Neural progenitor cell (in vitro differentiated cells): Measurements from ENCODE around the gene MFRP. TPM values are rescaled to one million over a fixed set of nuclear protein-coding genes. Genes with fewer than 3 reads are reported as not detected.
A peak's percentile ranks its signal among the peaks of the same experiment; 100 is the strongest.

Source experiments
- DNase-seq: peaks from one replicate; pipeline ENCODE4 v3.0.0-alpha.2; 2016; ENCODE audit warnings: low spot score
- H2AFZ ChIP-seq: fragments of 200-600 bp; sonication (generic); replicated peaks from 2 replicates; pipeline ENCODE4 v1.6.1; 2016; ENCODE audit warnings: antibody characterized with exemption
- H3F3A ChIP-seq: fragments of 200-600 bp; sonication (generic); 2 replicates; pipeline ENCODE4 v1.6.1; 2016; ENCODE audit warnings: antibody characterized with exemption, low read depth
- H3K27ac ChIP-seq: fragments of 200-600 bp; sonication (generic); 2 replicates; pipeline ENCODE4 v1.5.1; 2016; ENCODE audit warnings: mild to moderate bottlenecking
- H3K27me3 ChIP-seq: fragments of 200-600 bp; sonication (generic); 2 replicates; pipeline ENCODE4 v1.6.1; 2016; ENCODE audit warnings: mild to moderate bottlenecking, moderate library complexity
- H3K36me3 ChIP-seq: fragments of 200-600 bp; sonication (generic); 2 replicates; pipeline ENCODE4 v1.5.1; 2016
- H3K4me1 ChIP-seq: fragments of 200-600 bp; sonication (generic); 2 replicates; pipeline ENCODE4 v1.6.1; 2016; ENCODE audit warnings: mixed run types
- H3K4me2 ChIP-seq: fragments of 200-600 bp; sonication (generic); 2 replicates; pipeline ENCODE4 v1.6.1; 2016
- H3K4me3 ChIP-seq: fragments of 200-600 bp; sonication (generic); 2 replicates; pipeline ENCODE4 v1.5.1; 2016
- H3K79me2 ChIP-seq: fragments of 200-600 bp; sonication (generic); 2 replicates; pipeline ENCODE4 v1.6.1; 2016; ENCODE audit warnings: low read depth
- H3K9ac ChIP-seq: fragments of 200-600 bp; sonication (generic); 2 replicates; pipeline ENCODE4 v1.6.1; 2016
- H3K9me3 ChIP-seq: fragments of 200-600 bp; sonication (generic); 2 replicates; pipeline ENCODE4 v1.5.1; 2016; ENCODE audit warnings: low read depth
- H4K20me1 ChIP-seq: fragments of 200-600 bp; sonication (generic); 2 replicates; pipeline ENCODE4 v1.6.1; 2016; ENCODE audit warnings: low read depth
- H3K27ac Mint-ChIP-seq: 3 replicates; pipeline ENCODE4 v1.8.0; 2021; ENCODE audit warnings: mixed read lengths
- H3K27me3 Mint-ChIP-seq: 2 replicates; pipeline ENCODE4 v1.8.0; 2022; ENCODE audit warnings: low read depth, mild to moderate bottlenecking, inconsistent platforms, moderate library complexity, mixed read lengths; ENCODE audit not compliant: insufficient read depth
- H3K36me3 Mint-ChIP-seq: 3 replicates; pipeline ENCODE4 v1.8.0; 2021; ENCODE audit warnings: mixed read lengths
- H3K4me1 Mint-ChIP-seq: 3 replicates; pipeline ENCODE4 v1.8.0; 2021; ENCODE audit warnings: mixed read lengths
- H3K4me3 Mint-ChIP-seq: 3 replicates; pipeline ENCODE4 v1.8.0; 2021; ENCODE audit warnings: mild to moderate bottlenecking, moderate library complexity, mixed read lengths
- H3K9me3 Mint-ChIP-seq: 3 replicates; pipeline ENCODE4 v1.8.0; 2020; ENCODE audit warnings: mixed read lengths
- EZH2 ChIP-seq: fragments of 200-600 bp; sonication (generic); IDR thresholded peaks from 2 replicates; pipeline ENCODE4 v1.6.1; 2017; ENCODE audit warnings: antibody characterized with exemption, mild to moderate bottlenecking, moderate library complexity
- EZH2phosphoT487 ChIP-seq: fragments of 200-600 bp; sonication (generic); IDR thresholded peaks from 2 replicates; pipeline ENCODE4 v1.6.1; 2017; ENCODE audit warnings: antibody characterized with exemption
- total RNA-seq: library from RNA; depleted of rRNA; stranded (reverse); fragments of >200 nt; gene quantifications from 2 replicates; pipeline ENCODE4 v1.2.3, GENCODE V29; 2015; ENCODE audit warnings: low replicate concordance
- TF ChIP-seq, protein P1 (sequence below): fragments of 200-600 bp; sonication (generic); IDR thresholded peaks from 2 replicates; pipeline ENCODE4 v1.5.1; 2017; ENCODE audit warnings: antibody characterized with exemption, mild to moderate bottlenecking

MFRP gene
- total RNA-seq, 1 donor from 2014 or later, result not detected

DNA sequence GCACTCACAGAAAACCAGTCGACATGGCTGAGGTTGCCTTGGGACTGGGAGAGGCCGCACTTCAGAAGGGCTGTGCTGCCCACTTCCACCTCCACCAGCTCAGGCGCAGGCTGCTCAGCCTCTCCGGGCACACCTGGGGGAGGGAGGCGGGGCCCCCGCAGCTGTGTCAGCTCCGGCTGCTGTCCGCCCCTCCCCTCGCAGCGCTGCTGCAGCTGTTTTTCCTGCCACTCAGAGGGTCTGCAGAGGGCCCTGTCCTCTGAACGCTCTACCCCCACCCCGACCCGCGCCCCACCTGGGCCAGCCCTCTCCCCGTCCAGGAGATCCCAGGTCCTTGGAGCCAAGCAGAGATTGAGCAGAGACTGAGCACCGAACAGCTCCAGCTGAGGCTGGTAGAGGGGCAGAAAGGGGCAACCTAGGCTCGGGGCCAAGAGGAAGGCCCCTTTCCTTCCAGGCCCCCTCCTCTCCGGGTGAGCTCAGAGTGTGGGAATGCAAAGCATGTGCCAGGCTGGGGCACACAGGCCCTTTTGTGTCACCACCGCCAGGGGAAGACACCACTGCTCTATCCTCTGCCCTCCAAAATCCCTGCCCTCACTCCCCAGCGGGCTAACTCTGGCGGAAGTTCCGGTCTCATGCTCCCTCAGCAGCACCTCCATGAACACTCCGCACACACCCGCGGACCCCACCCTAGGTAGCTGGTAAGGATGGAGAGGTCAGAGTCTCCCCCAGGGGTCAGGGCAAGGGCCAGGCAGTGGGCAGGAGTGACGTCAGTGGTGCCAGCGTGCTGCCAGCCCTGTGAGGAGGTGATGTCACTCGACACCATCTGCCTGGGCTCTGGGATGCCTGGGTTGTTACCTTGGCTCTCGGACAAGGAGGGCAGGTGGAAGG, 31.1 kb downstream of the MFRP start:
- H3K9ac ChIP-seq, result no peak overlapping the region
- H4K20me1 ChIP-seq, result peaks cover 6% of the 10 kb centered on the region
- peak overlapping the region; percentile 89 for H3K4me2 ChIP-seq
- no peaks in the 10 kb centered on the region for H3K79me2 ChIP-seq
- Mint-ChIP-seq H3K36me3 (no peaks in the 10 kb centered on the region), H3K27me3 (peaks cover 13% of the 10 kb centered on the region), H3K9me3 (no peaks in the 10 kb centered on the region), H3K27ac (no peak overlapping the region), H3K4me3 (peak overlapping the region; percentile 79), H3K4me1 (peaks cover 30% of the 10 kb centered on the region)
- peaks cover 33% of the 10 kb centered on the region for H3F3A ChIP-seq
- H3K9me3 ChIP-seq, result no peaks in the 10 kb centered on the region
- TF ChIP-seq EZH2, result no peak
- TF ChIP-seq, protein P1, sequence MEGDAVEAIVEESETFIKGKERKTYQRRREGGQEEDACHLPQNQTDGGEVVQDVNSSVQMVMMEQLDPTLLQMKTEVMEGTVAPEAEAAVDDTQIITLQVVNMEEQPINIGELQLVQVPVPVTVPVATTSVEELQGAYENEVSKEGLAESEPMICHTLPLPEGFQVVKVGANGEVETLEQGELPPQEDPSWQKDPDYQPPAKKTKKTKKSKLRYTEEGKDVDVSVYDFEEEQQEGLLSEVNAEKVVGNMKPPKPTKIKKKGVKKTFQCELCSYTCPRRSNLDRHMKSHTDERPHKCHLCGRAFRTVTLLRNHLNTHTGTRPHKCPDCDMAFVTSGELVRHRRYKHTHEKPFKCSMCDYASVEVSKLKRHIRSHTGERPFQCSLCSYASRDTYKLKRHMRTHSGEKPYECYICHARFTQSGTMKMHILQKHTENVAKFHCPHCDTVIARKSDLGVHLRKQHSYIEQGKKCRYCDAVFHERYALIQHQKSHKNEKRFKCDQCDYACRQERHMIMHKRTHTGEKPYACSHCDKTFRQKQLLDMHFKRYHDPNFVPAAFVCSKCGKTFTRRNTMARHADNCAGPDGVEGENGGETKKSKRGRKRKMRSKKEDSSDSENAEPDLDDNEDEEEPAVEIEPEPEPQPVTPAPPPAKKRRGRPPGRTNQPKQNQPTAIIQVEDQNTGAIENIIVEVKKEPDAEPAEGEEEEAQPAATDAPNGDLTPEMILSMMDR, result peak; percentile 13
- no peaks in the 10 kb centered on the region for H3K36me3 ChIP-seq
- peaks cover 47% of the 10 kb centered on the region for H3K4me1 ChIP-seq
- H3K27me3 ChIP-seq, result peaks cover 35% of the 10 kb centered on the region
- H3K27ac ChIP-seq, result no peak overlapping the region
- peak overlapping the region; percentile 74 for H3K4me3 ChIP-seq
- H2AFZ ChIP-seq, result peak overlapping the region; percentile 12
- DNase-seq, result peak; percentile 61

DNA sequence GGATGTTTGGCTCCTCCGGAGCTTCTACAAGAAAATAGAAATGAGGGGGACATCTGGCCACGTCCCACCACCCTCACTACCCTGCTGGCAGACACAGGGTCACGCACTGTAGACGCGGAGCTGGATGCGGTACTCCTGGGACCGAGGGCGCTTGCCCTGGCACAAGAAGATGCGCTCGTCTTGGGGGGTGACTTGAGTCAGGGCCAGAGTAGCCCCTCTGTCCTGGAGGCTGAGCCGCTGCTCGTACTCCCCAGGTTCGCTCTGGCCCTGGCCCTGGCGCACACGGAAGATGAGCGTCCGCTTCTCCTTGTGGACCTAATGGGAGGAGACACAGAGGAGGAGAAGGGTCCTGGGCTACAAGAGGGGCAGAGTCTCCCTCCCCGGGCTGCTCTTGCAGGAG, 31.8 kb downstream of the MFRP start:
- no peak overlapping the region for H3K9ac ChIP-seq
- no peak for TF ChIP-seq EZH2
- no peak for TF ChIP-seq EZH2phosphoT487
- TF ChIP-seq, protein P1, result no peak
- Mint-ChIP-seq H3K27me3 (peaks cover 13% of the 10 kb centered on the region), H3K4me3 (peak overlapping the region; percentile 46), H3K4me1 (peaks cover 26% of the 10 kb centered on the region), H3K36me3 (no peaks in the 10 kb centered on the region), H3K9me3 (no peaks in the 10 kb centered on the region), H3K27ac (no peak overlapping the region)
- H3K4me3 ChIP-seq, result peak overlapping the region; percentile 74
- H3K36me3 ChIP-seq, result no peaks in the 10 kb centered on the region
- H4K20me1 ChIP-seq, result peaks cover 6% of the 10 kb centered on the region
- peaks cover 35% of the 10 kb centered on the region for H3K27me3 ChIP-seq
- H3K4me2 ChIP-seq, result peak overlapping the region; percentile 89
- H3K79me2 ChIP-seq, result no peaks in the 10 kb centered on the region
- DNase-seq, result no peak
- peaks cover 41% of the 10 kb centered on the region for H3K4me1 ChIP-seq
- peak overlapping the region; percentile 12 for H2AFZ ChIP-seq
- no peak overlapping the region for H3K27ac ChIP-seq
- peaks cover 26% of the 10 kb centered on the region for H3F3A ChIP-seq
- H3K9me3 ChIP-seq, result no peaks in the 10 kb centered on the region

DNA sequence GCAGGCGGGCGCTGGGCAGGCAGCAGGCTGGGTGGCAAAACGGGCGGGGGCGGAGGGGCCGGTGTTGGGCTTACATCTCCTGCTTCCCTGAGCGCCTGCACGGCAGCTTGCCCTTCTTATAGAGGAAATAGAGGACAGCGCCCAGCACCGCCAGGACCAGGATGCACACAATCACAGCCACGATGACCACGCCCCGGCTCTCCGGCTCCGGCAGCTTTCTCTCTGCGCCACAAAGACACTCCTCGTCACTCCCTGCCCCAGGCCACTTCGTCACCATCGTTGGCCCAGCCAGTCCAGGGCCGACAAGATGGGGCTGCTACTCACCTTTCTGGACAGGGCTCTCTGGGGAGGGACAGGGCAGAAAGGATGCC, 35.8 kb downstream of the MFRP start:
- H3K27ac Mint-ChIP-seq, result no peak overlapping the region
- H3K36me3 Mint-ChIP-seq, result no peaks in the 10 kb centered on the region
- H3K4me1 Mint-ChIP-seq, result peaks cover 21% of the 10 kb centered on the region

More for the DNA sequence above, 35.8 kb downstream of the MFRP start:
- Histone ChIP-seq H3K9ac (no peak overlapping the region), H2AFZ (no peak overlapping the region), H3K36me3 (no peaks in the 10 kb centered on the region), H3K4me3 (no peak overlapping the region), H3K9me3 (no peaks in the 10 kb centered on the region), H3K4me1 (peaks cover 20% of the 10 kb centered on the region), H3K79me2 (no peaks in the 10 kb centered on the region), H3K4me2 (no peak overlapping the region), H3K27ac (no peak overlapping the region), H3F3A (peaks cover 14% of the 10 kb centered on the region), H3K27me3 (peaks cover 14% of the 10 kb centered on the region), H4K20me1 (peaks cover 11% of the 10 kb centered on the region)
- TF ChIP-seq, protein P1, result no peak
- no peak for TF ChIP-seq EZH2phosphoT487
- TF ChIP-seq EZH2, result no peak
- DNase-seq, result no peak
- Mint-ChIP-seq H3K27me3 (peaks cover 2% of the 10 kb centered on the region), H3K9me3 (no peaks in the 10 kb centered on the region), H3K4me3 (no peak overlapping the region)
